HG02588 (cell line): ENCODE measurements around the gene PCIF1.
"Not testable (repeated sequence)": the region's sequence is repeated elsewhere in the genome, so short reads cannot be mapped to it uniquely, and the experiment has no call there.

Experiments
- ATAC-seq: cut with Tn5 transposase; IDR thresholded peaks from one replicate; pipeline ENCODE4 v1.9.1; 2021; ENCODE audit warnings: mild to moderate bottlenecking, moderate library complexity; ENCODE audit not compliant: unreplicated experiment

PCIF1 gene

GRCh38 chr20:45946149-45946970 is 11.9 kb downstream of the PCIF1 start:
- no peak for ATAC-seq

- ATAC-seq, result no peak
Measured at GRCh38 chr20:45947110-45947866, 12.8 kb downstream of the PCIF1 start.

- ATAC-seq, result no peak
Measured at GRCh38 chr20:45948261-45948733, 13.8 kb downstream of the PCIF1 start.

- no peak for ATAC-seq
Measured at GRCh38 chr20:45948742-45949541, 14.5 kb downstream of the PCIF1 start.

- no peak for ATAC-seq
Measured at GRCh38 chr20:45949542-45950329, 15.3 kb downstream of the PCIF1 start.

- ATAC-seq, result no peak
Measured at GRCh38 chr20:45950330-45950646, 15.8 kb downstream of the PCIF1 start.

GRCh38 chr20:45951925-45952834 is 17.7 kb downstream of the PCIF1 start:
- no peak for ATAC-seq

- ATAC-seq, result no peak
Measured at GRCh38 chr20:45952861-45953260, 18.4 kb downstream of the PCIF1 start.

- no peak for ATAC-seq
Measured at GRCh38 chr20:45953672-45954071, 19.2 kb downstream of the PCIF1 start.

- not testable (repeated sequence) for ATAC-seq
Measured at GRCh38 chr20:45956326-45956725, 21.8 kb downstream of the PCIF1 start.

GRCh38 chr20:45957021-45957941 is 22.8 kb downstream of the PCIF1 start:
- no peak for ATAC-seq

GRCh38 chr20:45958593-45958992 is 24.1 kb downstream of the PCIF1 start:
- no peak for ATAC-seq

- no peak for ATAC-seq
Measured at GRCh38 chr20:45959126-45959525, 24.6 kb downstream of the PCIF1 start.

- ATAC-seq, result no peak
Measured at GRCh38 chr20:45959956-45960630, 25.6 kb downstream of the PCIF1 start.

GRCh38 chr20:45962031-45962755 is 27.7 kb downstream of the PCIF1 start:
- no peak for ATAC-seq

GRCh38 chr20:45963059-45964005 is 28.8 kb downstream of the PCIF1 start:
- ATAC-seq, result no peak
